ENCODE measurements around the gene RCSD1. TPM values are rescaled to one million over a fixed set of nuclear protein-coding genes. Genes with fewer than 3 reads are reported as not detected.

The RCSD1 gene
- total RNA-seq, 2 experiments from 2014 or later, result 42.3 to 44.6 TPM

GRCh38 chr1:167633258-167633944 is 3.4 kb downstream of the RCSD1 start:
- Histone ChIP-seq H3K27me3 (ENCODE audit: control insufficient read depth in 1 of 2, insufficient read depth in 2 of 2, low read length in 2 of 2) (no peaks in the 10 kb centered on the region), H3K27ac (ENCODE audit: low read depth in 1 of 2, low read length in 2 of 2) (peak overlapping the region; percentile 90 to 92), H3K9me3 (ENCODE audit: control insufficient read depth in 1 of 2, insufficient read depth in 1 of 2, low read length in 2 of 2) (no peaks in the 10 kb centered on the region), H3K36me3 (ENCODE audit: insufficient read depth, low read length) (peaks cover 39% of the 10 kb centered on the region), H3K4me1 (ENCODE audit: insufficient read depth, low read length) (peaks cover 81% of the 10 kb centered on the region), H3K4me3 (ENCODE audit: low read length) (peak overlapping the region; percentile 97)
- ChIA-PET POLR2A (interaction anchor here (0.9 to 7.7 kb wide), 8 partner anchors 9 to 80 kb away, joined by 3 to 104 read pairs (median 8); partner anchors contain the start of gene CREG1), CTCF (interaction anchor here (1.4 to 4.5 kb wide), 4 partner anchors 9 to 82 kb away, joined by 3 to 14 read pairs (median 5); no protein-coding TSS in a partner anchor)
- TF ChIP-seq, protein P1, sequence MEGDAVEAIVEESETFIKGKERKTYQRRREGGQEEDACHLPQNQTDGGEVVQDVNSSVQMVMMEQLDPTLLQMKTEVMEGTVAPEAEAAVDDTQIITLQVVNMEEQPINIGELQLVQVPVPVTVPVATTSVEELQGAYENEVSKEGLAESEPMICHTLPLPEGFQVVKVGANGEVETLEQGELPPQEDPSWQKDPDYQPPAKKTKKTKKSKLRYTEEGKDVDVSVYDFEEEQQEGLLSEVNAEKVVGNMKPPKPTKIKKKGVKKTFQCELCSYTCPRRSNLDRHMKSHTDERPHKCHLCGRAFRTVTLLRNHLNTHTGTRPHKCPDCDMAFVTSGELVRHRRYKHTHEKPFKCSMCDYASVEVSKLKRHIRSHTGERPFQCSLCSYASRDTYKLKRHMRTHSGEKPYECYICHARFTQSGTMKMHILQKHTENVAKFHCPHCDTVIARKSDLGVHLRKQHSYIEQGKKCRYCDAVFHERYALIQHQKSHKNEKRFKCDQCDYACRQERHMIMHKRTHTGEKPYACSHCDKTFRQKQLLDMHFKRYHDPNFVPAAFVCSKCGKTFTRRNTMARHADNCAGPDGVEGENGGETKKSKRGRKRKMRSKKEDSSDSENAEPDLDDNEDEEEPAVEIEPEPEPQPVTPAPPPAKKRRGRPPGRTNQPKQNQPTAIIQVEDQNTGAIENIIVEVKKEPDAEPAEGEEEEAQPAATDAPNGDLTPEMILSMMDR (IDR thresholded peaks at IDR 0.05), result no peak
- ATAC-seq (ENCODE audit: poor library complexity), result no peak
- H3K9me3 Mint-ChIP-seq, result no peaks in the 10 kb centered on the region
- H3K27me3 Mint-ChIP-seq, result no peaks in the 10 kb centered on the region
- intact Hi-C loops (cut with DNase I, micrococcal nuclease), result loop anchor here (2.0 to 10.0 kb wide), 4 partner anchors 17 to 181 kb away; partner anchors contain the start of gene CREG1 (in 1 of the 2)
- H3K4me1 Mint-ChIP-seq (ENCODE audit: low read depth), result peaks cover 92% of the 10 kb centered on the region
- peak overlapping the region; percentile 93 for H3K27ac Mint-ChIP-seq
- H3K4me3 Mint-ChIP-seq, result peak overlapping the region; percentile 91
- peaks cover 64% of the 10 kb centered on the region for H3K36me3 Mint-ChIP-seq (ENCODE audit: low read depth)
- DNase-seq, result no peak

DNA sequence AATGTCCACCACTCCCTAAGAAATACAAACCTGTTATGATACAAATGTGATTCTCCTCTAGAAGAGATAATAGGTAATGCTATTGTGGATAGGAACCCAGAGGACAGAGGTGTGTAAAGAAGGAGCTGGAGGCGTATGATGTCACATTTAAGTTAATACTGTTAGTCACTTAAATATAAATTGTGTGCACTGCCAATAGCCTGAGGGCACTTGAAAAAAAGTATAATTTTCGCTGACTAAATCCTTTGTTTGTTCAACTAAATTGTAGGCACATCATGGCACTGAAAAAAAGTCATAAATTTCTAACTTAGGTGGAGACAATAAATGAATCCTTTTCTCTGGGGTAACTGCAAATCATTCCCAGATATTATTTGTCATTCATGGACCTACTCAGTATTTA is 4.4 kb downstream of the RCSD1 start:
- peak overlapping the region in 1 of 2 donors; percentile 90 for H3K27ac ChIP-seq (ENCODE audit: low read depth in 1 of 2, low read length in 2 of 2)
- peaks cover 47% of the 10 kb centered on the region for H3K36me3 ChIP-seq (ENCODE audit: insufficient read depth, low read length)
- CTCF ChIA-PET, result interaction anchor here (0.8 to 6.3 kb wide), 5 partner anchors 9 to 81 kb away, joined by 3 to 76 read pairs (median 4); no protein-coding TSS in a partner anchor
- ATAC-seq (ENCODE audit: poor library complexity) (no peak), DNase-seq (no peak)
- Mint-ChIP-seq H3K36me3 (ENCODE audit: low read depth) (peaks cover 68% of the 10 kb centered on the region), H3K9me3 (no peaks in the 10 kb centered on the region), H3K27ac (peak overlapping the region; percentile 93), H3K4me3 (peak overlapping the region; percentile 91), H3K4me1 (ENCODE audit: low read depth) (peaks cover 87% of the 10 kb centered on the region), H3K27me3 (no peaks in the 10 kb centered on the region)
- H3K27me3 ChIP-seq (ENCODE audit: control insufficient read depth in 1 of 2, insufficient read depth in 2 of 2, low read length in 2 of 2), result no peaks in the 10 kb centered on the region
- intact Hi-C loops (cut with DNase I, micrococcal nuclease), result loop anchor here (5.0 to 10.0 kb wide), 3 partner anchors 33 to 182 kb away; partner anchors contain the start of gene CREG1 (in 1 of the 2)
- no peaks in the 10 kb centered on the region for H3K9me3 ChIP-seq (ENCODE audit: control insufficient read depth in 1 of 2, insufficient read depth in 1 of 2, low read length in 2 of 2)
- POLR2A ChIA-PET, result interaction anchor here (4.3 kb wide), 1 partner anchor 32 kb away, joined by 116 read pairs; no protein-coding TSS in a partner anchor
- TF ChIP-seq, protein P1 (IDR thresholded peaks at IDR 0.05), result no peak
- peak overlapping the region; percentile 97 for H3K4me3 ChIP-seq (ENCODE audit: low read length)
- H3K4me1 ChIP-seq (ENCODE audit: insufficient read depth, low read length), result peaks cover 81% of the 10 kb centered on the region

- TF ChIP-seq, protein P1 (IDR thresholded peaks at IDR 0.05), result no peak
- Mint-ChIP-seq H3K27ac (peak overlapping the region; percentile 93), H3K27me3 (no peaks in the 10 kb centered on the region), H3K36me3 (ENCODE audit: low read depth) (peaks cover 72% of the 10 kb centered on the region), H3K9me3 (no peaks in the 10 kb centered on the region), H3K4me1 (ENCODE audit: low read depth) (peaks cover 88% of the 10 kb centered on the region), H3K4me3 (no peak overlapping the region)
- H3K9me3 ChIP-seq (ENCODE audit: control insufficient read depth in 1 of 2, insufficient read depth in 1 of 2, low read length in 2 of 2), result no peaks in the 10 kb centered on the region
- H3K36me3 ChIP-seq (ENCODE audit: insufficient read depth, low read length), result peaks cover 54% of the 10 kb centered on the region
- ChIA-PET POLR2A (interaction anchor here (1.2 to 4.3 kb wide), 2 partner anchors 33 to 415 kb away, joined by 4 to 116 read pairs; partner anchors contain the start of gene POU2F1), CTCF (interaction anchor here (0.8 to 6.3 kb wide), 3 partner anchors 8 to 53 kb away, joined by 3 to 76 read pairs (median 14); no protein-coding TSS in a partner anchor)
- no peaks in the 10 kb centered on the region for H3K27me3 ChIP-seq (ENCODE audit: control insufficient read depth in 1 of 2, insufficient read depth in 2 of 2, low read length in 2 of 2)
- no peak for DNase-seq
- no peak for ATAC-seq (ENCODE audit: poor library complexity)
- intact Hi-C loops (cut with DNase I, micrococcal nuclease), result loop anchor here in 1 of 2 experiments (10.0 kb wide), 1 partner anchor 80 kb away; the partner anchor contains the start of gene CREG1
- peaks cover 84% of the 10 kb centered on the region for H3K4me1 ChIP-seq (ENCODE audit: insufficient read depth, low read length)
- no peak overlapping the region for H3K4me3 ChIP-seq (ENCODE audit: low read length)
- H3K27ac ChIP-seq (ENCODE audit: low read depth in 1 of 2, low read length in 2 of 2), result peak overlapping the region; percentile 59 to 90
Measured at GRCh38 chr1:167635156-167635648, 5.2 kb downstream of the RCSD1 start.

Data from CD4-positive, alpha-beta T cell (primary cell).